ENCODE measurements around the gene CAMSAP2.

- TF ChIP-seq CTCF (IDR thresholded peaks at IDR 0.05; ENCODE audit: control extremely low read depth in 1 of 3, insufficient read depth in 1 of 3, low read depth in 1 of 3, low read length in 3 of 3) (no peak), EZH2 (IDR thresholded peaks at IDR 0.05; ENCODE audit: low read depth, low read length, severe bottlenecking) (no peak), CREB1 (IDR thresholded peaks at IDR 0.05) (no peak), TAF1 (IDR thresholded peaks at IDR 0.05; ENCODE audit: low read depth, low read length) (no peak), YY1 (IDR thresholded peaks at IDR 0.05; ENCODE audit: low read depth, low read length) (no peak), EGR1 (IDR thresholded peaks at IDR 0.05; ENCODE audit: borderline replicate concordance, low read depth, low read length) (no peak), POLR2A (IDR thresholded peaks at IDR 0.05; ENCODE audit: control extremely low read depth in 1 of 2, low read depth in 2 of 2, low read length in 2 of 2) (no peak), USF2 (IDR thresholded peaks at IDR 0.05; ENCODE audit: low read length) (no peak), ASH2L (IDR thresholded peaks at IDR 0.05; ENCODE audit: low read length) (no peak), SP1 (IDR thresholded peaks at IDR 0.05; ENCODE audit: low read depth, low read length) (no peak), JUND (IDR thresholded peaks at IDR 0.05; ENCODE audit: low read length) (no peak), SRF (IDR thresholded peaks at IDR 0.05; ENCODE audit: low read depth, low read length) (no peak)
Observed at GRCh38 chr1:200786788-200787187, 48.1 kb downstream of the CAMSAP2 start.
